HG02571 (cell line): ENCODE measurements around the gene DLD.

Experiments
- ATAC-seq: cut with Tn5 transposase; IDR thresholded peaks from one replicate; pipeline ENCODE4 v1.9.1; 2021; ENCODE audit warnings: mild to moderate bottlenecking, moderate library complexity; ENCODE audit not compliant: unreplicated experiment

Gene DLD

DNA sequence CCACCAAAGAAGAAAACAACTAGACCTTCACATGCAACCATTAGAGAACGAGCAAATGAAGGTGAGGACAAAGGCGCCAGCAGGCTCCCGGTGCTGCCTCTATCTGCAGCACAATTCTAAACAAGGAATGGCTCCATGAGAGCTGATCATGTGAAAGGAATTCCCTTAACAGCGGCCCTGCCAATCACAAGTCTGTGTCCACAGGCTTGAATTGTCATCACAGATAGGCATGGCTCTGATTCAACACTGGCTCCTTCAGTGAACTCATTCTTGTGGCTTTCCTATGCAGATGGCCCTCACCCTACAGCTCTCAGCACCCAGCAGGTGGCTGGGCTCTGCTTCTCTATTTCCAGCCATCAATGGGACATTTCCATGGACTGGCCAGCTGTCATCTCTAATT is 75.7 kb downstream of the DLD start:
- no peak for ATAC-seq

- ATAC-seq = no peak
These were observed 76.4 kb downstream of the DLD start for GRCh38 chr7:107967420-107967819.

DNA sequence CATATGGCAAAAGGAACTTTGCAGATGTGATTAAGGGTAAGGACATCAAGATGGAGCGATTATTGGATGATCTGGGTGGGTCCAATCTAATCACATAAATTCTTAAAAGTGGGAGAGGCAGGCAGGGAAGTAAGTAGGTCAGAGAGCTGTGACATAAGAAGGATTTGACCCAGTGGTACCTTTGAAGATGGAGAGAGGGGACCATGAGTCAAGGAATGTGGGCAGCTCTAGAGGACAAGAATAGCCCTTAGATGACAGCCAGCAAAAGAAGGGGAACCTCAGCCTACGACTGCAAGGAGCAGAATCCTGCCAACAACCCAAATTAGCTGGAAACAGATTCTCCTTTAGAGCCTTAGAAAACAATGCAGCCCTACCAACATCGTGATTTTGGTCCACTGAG is 77.5 kb downstream of the DLD start:
- no peak for ATAC-seq

DNA sequence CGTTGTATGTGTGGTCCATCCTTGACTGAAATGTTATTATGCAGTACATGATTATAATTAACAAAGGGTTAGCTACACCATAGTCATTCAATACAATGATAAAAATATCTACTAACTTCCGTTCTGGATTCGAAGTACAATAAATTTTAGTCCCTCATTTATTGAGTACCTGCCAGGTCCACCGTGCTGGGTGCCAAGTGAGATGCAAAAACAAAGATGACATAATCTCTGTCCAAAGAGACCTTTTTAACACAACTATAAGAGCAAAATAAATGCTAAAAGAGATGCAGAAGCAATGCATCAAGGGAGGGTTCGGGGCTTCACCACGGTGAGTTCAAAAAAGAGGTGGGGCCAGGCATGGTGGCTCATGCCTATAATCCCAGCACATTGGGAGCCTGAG is 78.9 kb downstream of the DLD start:
- ATAC-seq = no peak
